GM23248 (cell line): ENCODE measurements around the gene PROS1. TPM values are rescaled to one million over a fixed set of nuclear protein-coding genes. Genes with fewer than 3 reads are reported as not detected.
"Not testable (repeated sequence)": the region's sequence is repeated elsewhere in the genome, so short reads cannot be mapped to it uniquely, and the experiment has no call there.

Experiments used
- DNase-seq: peaks from one replicate; pipeline ENCODE4 v3.0.0-alpha.2; 2015
- H2AFZ ChIP-seq: fragments of 200-600 bp; sonication (generic); 2 replicates; pipeline ENCODE4 v1.6.1; 2016; ENCODE audit warnings: antibody characterized with exemption
- H3F3A ChIP-seq: fragments of 200-600 bp; sonication (generic); 2 replicates; pipeline ENCODE4 v1.6.1; 2016; ENCODE audit warnings: mild to moderate bottlenecking, antibody characterized with exemption, mixed run types; ENCODE audit not compliant: insufficient read depth
- H3K27ac ChIP-seq: fragments of 200-600 bp; sonication (generic); 2 replicates; pipeline ENCODE4 v1.5.1; 2016; ENCODE audit warnings: mild to moderate bottlenecking
- H3K27me3 ChIP-seq: fragments of 200-600 bp; sonication (generic); replicated peaks from 2 replicates; pipeline ENCODE4 v1.6.1; 2016; ENCODE audit warnings: mild to moderate bottlenecking; ENCODE audit not compliant: insufficient read depth
- H3K36me3 ChIP-seq: fragments of 200-600 bp; sonication (generic); 2 replicates; pipeline ENCODE4 v1.6.1; 2016; ENCODE audit warnings: low read depth, mild to moderate bottlenecking
- H3K4me1 ChIP-seq: fragments of 200-600 bp; sonication (generic); 2 replicates; pipeline ENCODE4 v1.6.1; 2016; ENCODE audit warnings: mild to moderate bottlenecking; ENCODE audit not compliant: insufficient read depth
- H3K4me2 ChIP-seq: fragments of 200-600 bp; sonication (generic); one replicate; pipeline ENCODE4 v1.6.1; 2016; ENCODE audit warnings: mild to moderate bottlenecking; ENCODE audit not compliant: unreplicated experiment
- H3K4me3 ChIP-seq: fragments of 200-600 bp; sonication (generic); 2 replicates; pipeline ENCODE4 v1.5.1; 2016; ENCODE audit warnings: mild to moderate bottlenecking
- H3K79me2 ChIP-seq: fragments of 200-600 bp; sonication (generic); 2 replicates; pipeline ENCODE4 v1.6.1; 2016; ENCODE audit warnings: mild to moderate bottlenecking; ENCODE audit not compliant: insufficient read depth
- H3K9ac ChIP-seq: fragments of 200-600 bp; sonication (generic); 2 replicates; pipeline ENCODE4 v1.6.1; 2016; ENCODE audit warnings: mild to moderate bottlenecking
- H3K9me2 ChIP-seq: fragments of 200-600 bp; sonication (generic); 2 replicates; pipeline ENCODE4 v1.6.1; 2016; ENCODE audit warnings: mixed run types, mild to moderate bottlenecking, moderate library complexity; ENCODE audit not compliant: insufficient read depth
- H3K9me3 ChIP-seq: fragments of 200-600 bp; sonication (generic); one replicate; pipeline ENCODE4 v1.6.1; 2017; ENCODE audit warnings: low read depth
- H4K20me1 ChIP-seq: fragments of 200-600 bp; sonication (generic); 2 replicates; pipeline ENCODE4 v1.6.0; 2016; ENCODE audit not compliant: insufficient read depth
- EZH2 ChIP-seq: fragments of 200-600 bp; sonication (generic); IDR thresholded peaks from 2 replicates; pipeline ENCODE4 v1.6.1; 2018; ENCODE audit warnings: antibody characterized with exemption, mild to moderate bottlenecking; ENCODE audit not compliant: insufficient read depth, poor library complexity, severe bottlenecking
- EZH2phosphoT487 ChIP-seq: fragments of 200-600 bp; sonication (generic); IDR thresholded peaks from 2 replicates; pipeline ENCODE4 v1.6.1; 2018; ENCODE audit warnings: antibody characterized with exemption, moderate library complexity, mild to moderate bottlenecking, low read depth; ENCODE audit not compliant: insufficient read depth
- WGBS, 2 experiments: methylation state at CpG; one replicate each; pipeline ENCODE4 v1.1.6; 2015 to 2017; ENCODE audit warnings: low lambda C conversion rate in 2 of 2, low coverage in 1 of 2; ENCODE audit errors: missing lambda C conversion rate in 2 of 2; 5-methylcytosine and 5-hydroxymethylcytosine counted together
- in situ Hi-C: fragments of 300-500 bp; cut with MboI; formaldehyde crosslinking; loops from 2 replicates; pipeline ENCODE4 v1.15.0; 2020
- polyA plus RNA-seq: library from polyadenylated mRNA; unstranded; fragments of >200 nt; fragmentation: Nextera tagmentation; extraction: Ambion mirVana; gene quantifications from 2 replicates; pipeline ENCODE4 v1.2.1, GENCODE V29; 2016
- total RNA-seq: library from RNA; depleted of rRNA; stranded (reverse); fragments of >200 nt; shearing (Covaris generic); gene quantifications from 2 replicates; pipeline ENCODE4 v1.2.3, GENCODE V29; 2014

Gene PROS1
- total and polyA plus RNA-seq, 2 experiments from 2014 or later = 17.1 to 25.6 TPM

DNA sequence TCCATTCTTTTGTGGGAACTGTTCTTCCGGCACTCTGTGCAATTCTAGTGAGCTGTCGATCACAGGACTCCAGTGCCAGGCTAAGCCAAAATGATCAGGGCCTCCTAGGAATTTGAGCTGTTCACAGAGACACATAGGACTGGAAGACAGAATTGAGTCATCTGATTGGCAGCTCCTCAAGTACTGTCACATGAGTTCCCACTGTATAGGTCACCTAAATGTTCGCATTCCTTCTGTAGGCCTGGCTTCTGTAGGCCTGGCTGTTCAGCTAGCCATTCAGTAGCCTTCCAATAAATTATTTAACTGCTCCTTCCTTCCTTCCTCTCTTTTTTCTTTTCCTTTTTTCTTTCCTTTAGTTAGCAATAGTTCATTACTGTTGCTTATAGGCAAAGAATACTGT, 4.3 kb downstream of the PROS1 start:
- in situ Hi-C loops = no loop called here
- H3K4me2 ChIP-seq = no peak overlapping the region

DNA sequence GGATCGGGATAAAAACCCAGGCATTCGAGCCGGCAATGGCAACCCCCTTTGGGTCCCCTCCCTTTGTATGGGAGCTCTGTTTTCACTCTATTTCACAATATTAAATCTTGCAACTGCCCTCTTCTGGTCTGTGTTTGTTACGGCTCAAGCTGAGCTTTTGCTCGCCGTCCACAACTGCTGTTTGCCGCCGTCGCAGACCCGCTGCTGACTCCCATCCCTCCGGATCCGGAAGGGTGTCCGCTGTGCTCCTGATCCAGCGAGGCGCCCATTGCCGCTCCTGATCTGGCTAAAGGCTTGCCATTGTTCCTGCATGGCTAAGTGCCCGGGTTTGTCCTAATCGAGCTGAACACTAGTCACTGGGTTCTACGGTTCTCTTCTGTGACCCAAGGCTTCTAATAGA, 8.6 kb downstream of the PROS1 start:
- in situ Hi-C loops, H3F3A ChIP-seq, H3K36me3 ChIP-seq, H3K79me2 ChIP-seq, H3K4me3 ChIP-seq, H2AFZ ChIP-seq, H3K27ac ChIP-seq, H3K27me3 ChIP-seq, H3K4me1 ChIP-seq, H3K9me2 ChIP-seq, H3K9me3 ChIP-seq, DNase-seq, H4K20me1 ChIP-seq, H3K9ac ChIP-seq, H3K4me2 ChIP-seq: not testable (repeated sequence)
- WGBS, 2 experiments = 96 to 97% methylated on average over 19 of the region's 19 CpGs

More for the DNA sequence above, 4.3 kb downstream of the PROS1 start:
- Histone ChIP-seq H3K9me3 (no peaks in the 10 kb centered on the region), H3K9ac (no peak overlapping the region), H3K27ac (no peak overlapping the region), H3K36me3 (no peaks in the 10 kb centered on the region), H3K9me2 (no peaks in the 10 kb centered on the region), H3K27me3 (no peaks in the 10 kb centered on the region), H4K20me1 (no peaks in the 10 kb centered on the region), H3K4me3 (no peak overlapping the region), H3K79me2 (no peaks in the 10 kb centered on the region), H2AFZ (peak overlapping the region; percentile 31), H3F3A (peaks cover 12% of the 10 kb centered on the region; the same call in 1 of the 2 replicates), H3K4me1 (peaks cover 16% of the 10 kb centered on the region)
- DNase-seq = peak; percentile 54
- WGBS, 2 experiments = 40 to 48% methylated on average over 3 of the region's 3 CpGs
- TF ChIP-seq EZH2 (no peak), EZH2phosphoT487 (no peak)

DNA sequence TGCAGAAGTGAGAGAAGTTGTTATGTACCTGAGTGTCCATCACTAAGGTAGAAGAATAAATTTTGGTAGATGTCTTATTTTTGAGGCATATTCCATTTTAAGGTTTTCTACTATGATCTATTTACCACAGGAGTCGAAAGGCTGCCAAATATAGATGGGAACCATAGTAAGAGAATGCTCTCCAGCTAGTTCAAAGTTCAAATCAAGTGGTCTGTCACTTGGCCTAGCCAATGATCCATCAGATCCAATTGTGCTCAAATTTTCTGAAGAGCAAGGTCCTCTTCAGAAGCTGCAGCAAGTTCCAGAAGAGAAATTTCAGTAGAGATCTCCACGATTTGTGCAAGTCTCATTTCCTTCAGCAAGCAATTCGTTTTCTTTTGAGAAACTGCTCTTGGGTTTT, 10.9 kb downstream of the PROS1 start:
- no peaks in the 10 kb centered on the region for H3K79me2 ChIP-seq
- no peaks in the 10 kb centered on the region for H3F3A ChIP-seq
- no peaks in the 10 kb centered on the region for H3K27me3 ChIP-seq
- H3K9me3 ChIP-seq = no peaks in the 10 kb centered on the region
- no peak overlapping the region for H3K4me3 ChIP-seq
- no peaks in the 10 kb centered on the region for H4K20me1 ChIP-seq
- no peak overlapping the region for H3K27ac ChIP-seq
- H3K4me2 ChIP-seq = no peak overlapping the region
- WGBS, 2 experiments = 86% methylated on average over 3 of the region's 3 CpGs
- no peaks in the 10 kb centered on the region for H3K9me2 ChIP-seq
- TF ChIP-seq EZH2 (no peak), EZH2phosphoT487 (no peak)
- no peak for DNase-seq
- in situ Hi-C loops = no loop called here
- no peaks in the 10 kb centered on the region for H3K4me1 ChIP-seq
- no peaks in the 10 kb centered on the region for H3K36me3 ChIP-seq
- no peak overlapping the region for H2AFZ ChIP-seq
- no peak overlapping the region for H3K9ac ChIP-seq

DNA sequence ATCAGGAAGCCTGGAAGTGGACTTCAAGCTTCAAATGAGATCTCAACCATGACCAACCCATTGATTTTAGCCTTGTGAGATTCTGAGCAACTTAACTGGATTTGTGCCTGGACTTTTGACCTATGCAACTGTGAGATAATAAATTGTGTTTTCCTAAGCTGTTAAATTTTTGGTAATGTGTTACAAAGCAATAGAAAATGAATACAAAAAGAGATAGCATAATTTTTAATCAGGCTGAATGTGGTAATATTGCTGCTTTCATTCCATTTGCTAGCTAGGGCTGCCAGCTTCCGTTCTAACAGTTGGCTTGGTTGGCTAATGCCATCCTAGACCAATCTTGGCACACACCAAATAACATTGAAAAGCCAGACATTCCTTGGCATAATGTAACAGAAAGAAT, 12.2 kb downstream of the PROS1 start:
- Histone ChIP-seq H3K4me1 (no peaks in the 10 kb centered on the region), H3K9ac (no peak overlapping the region), H3K4me3 (no peak overlapping the region), H4K20me1 (no peaks in the 10 kb centered on the region), H3K9me3 (no peaks in the 10 kb centered on the region), H3K9me2 (no peaks in the 10 kb centered on the region), H3K27ac (no peak overlapping the region), H3F3A (no peaks in the 10 kb centered on the region), H3K27me3 (no peaks in the 10 kb centered on the region), H3K36me3 (no peaks in the 10 kb centered on the region), H3K4me2 (no peak overlapping the region), H2AFZ (no peak overlapping the region), H3K79me2 (no peaks in the 10 kb centered on the region)
- no peak for DNase-seq
- in situ Hi-C loops = no loop called here
- no peak for TF ChIP-seq EZH2phosphoT487
- no peak for TF ChIP-seq EZH2
- 35 to 56% methylated on average over 1 of the region's 1 CpG for WGBS, 2 experiments

DNA sequence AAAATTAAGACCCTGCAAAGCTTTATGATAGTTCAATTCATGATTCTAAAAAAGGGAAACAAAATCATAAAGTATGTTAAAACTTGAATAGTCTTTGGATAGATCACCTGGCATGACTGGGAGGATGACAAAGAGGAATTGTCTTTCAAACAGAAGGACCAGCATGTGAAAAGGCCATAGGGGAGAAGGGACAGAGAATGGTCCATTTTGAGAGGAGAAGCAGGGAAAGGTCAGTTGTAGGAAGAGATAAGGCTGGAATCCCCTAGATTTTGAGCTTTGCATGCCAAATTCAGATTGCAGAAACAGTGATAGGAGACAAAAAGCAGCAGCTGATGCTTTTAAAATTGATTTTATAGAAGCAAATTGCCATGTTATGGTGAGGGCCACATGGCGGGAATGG, 12.7 kb downstream of the PROS1 start:
- H3K4me3 ChIP-seq = no peak overlapping the region
- H3K4me1 ChIP-seq = no peaks in the 10 kb centered on the region
- H3K79me2 ChIP-seq = no peaks in the 10 kb centered on the region
- in situ Hi-C loops = no loop called here
- no peak overlapping the region for H3K27ac ChIP-seq
- H3K4me2 ChIP-seq = no peak overlapping the region
- no peak overlapping the region for H2AFZ ChIP-seq
- no peaks in the 10 kb centered on the region for H3K9me3 ChIP-seq
- H3K27me3 ChIP-seq = no peaks in the 10 kb centered on the region
- no peaks in the 10 kb centered on the region for H4K20me1 ChIP-seq
- no peak overlapping the region for H3K9ac ChIP-seq
- no peaks in the 10 kb centered on the region for H3K9me2 ChIP-seq
- no peak for TF ChIP-seq EZH2
- WGBS, 2 experiments = 79 to 100% methylated on average over 1 of the region's 1 CpG
- DNase-seq = no peak
- no peaks in the 10 kb centered on the region for H3F3A ChIP-seq
- no peaks in the 10 kb centered on the region for H3K36me3 ChIP-seq

DNA sequence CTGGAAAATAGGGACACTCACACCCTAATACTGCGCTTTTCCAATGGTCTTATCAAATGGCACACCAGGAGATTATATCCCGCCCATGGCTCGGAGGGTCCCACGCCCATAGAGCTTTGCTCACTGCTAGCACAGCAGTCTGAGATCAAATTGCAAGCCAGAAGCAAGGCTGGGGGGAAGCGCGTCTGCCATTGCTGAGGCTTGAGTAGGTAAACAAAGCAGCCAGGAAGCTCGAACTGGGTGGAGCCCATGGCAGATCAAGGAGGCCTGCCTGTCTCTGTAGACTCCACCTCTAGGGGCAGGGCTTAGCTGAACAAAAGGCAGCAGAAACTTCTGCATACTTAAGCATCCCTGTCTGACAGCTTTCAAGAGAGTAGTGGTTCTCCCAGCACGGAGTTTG, 23.7 kb downstream of the PROS1 start:
- in situ Hi-C loops, H3K4me2 ChIP-seq: not testable (repeated sequence)
- WGBS, 2 experiments = 80 to 83% methylated on average over 7 to 8 of the region's 8 CpGs

DNA sequence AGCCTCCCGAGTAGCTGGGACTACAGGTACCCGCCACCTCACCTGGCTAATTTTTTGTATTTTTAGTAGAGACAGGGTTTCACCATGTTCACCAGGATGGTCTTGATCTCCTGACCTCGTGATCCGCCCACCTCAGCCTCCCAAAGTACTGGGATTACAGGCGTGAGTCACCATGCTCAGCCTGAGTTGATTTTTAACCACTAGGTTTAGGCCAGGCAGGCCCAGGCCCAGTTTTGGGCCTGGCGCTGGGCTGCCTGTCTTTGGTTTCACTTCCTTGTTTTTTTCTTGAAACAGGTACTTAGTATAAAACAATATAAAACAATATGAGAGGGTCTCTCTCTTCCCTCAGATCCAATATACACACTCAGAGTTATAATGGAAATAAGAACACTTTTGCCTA, 36.2 kb downstream of the PROS1 start:
- H3K4me3 ChIP-seq, H3K9me2 ChIP-seq, in situ Hi-C loops, H3K4me2 ChIP-seq, H3K36me3 ChIP-seq, H2AFZ ChIP-seq, H4K20me1 ChIP-seq, H3F3A ChIP-seq, H3K4me1 ChIP-seq, H3K79me2 ChIP-seq, H3K27me3 ChIP-seq, H3K9me3 ChIP-seq, H3K27ac ChIP-seq, H3K9ac ChIP-seq, DNase-seq: not testable (repeated sequence)
- WGBS, 2 experiments = 90 to 94% methylated on average over 6 of the region's 6 CpGs

More for the DNA sequence above, 23.7 kb downstream of the PROS1 start:
- H3K9ac ChIP-seq, H3K79me2 ChIP-seq, H3K36me3 ChIP-seq, H3K9me3 ChIP-seq, H3K27me3 ChIP-seq, H3K27ac ChIP-seq, H2AFZ ChIP-seq, H3K4me3 ChIP-seq, H4K20me1 ChIP-seq, H3K9me2 ChIP-seq, DNase-seq, H3K4me1 ChIP-seq, H3F3A ChIP-seq: not testable (repeated sequence)
